Duodenal mucosa (tissue), 2 donors: ENCODE results near the gene PTP4A2.
A peak's percentile ranks its signal among the peaks of the same experiment; 100 is the strongest.

Experiments used
- H3K27ac ChIP-seq: one replicate; pipeline ENCODE4 v1.7.0; 2013; ENCODE audit warnings: low read depth, low read length
- H3K27me3 ChIP-seq, 2 donors: one replicate each; pipeline ENCODE4 v1.7.0; 2013; ENCODE audit warnings: low read length in 2 of 2, control low read depth in 1 of 2; ENCODE audit not compliant: insufficient read depth in 2 of 2, control insufficient read depth in 1 of 2
- H3K36me3 ChIP-seq, 2 donors: one replicate each; pipeline ENCODE4 v1.7.0; 2013; ENCODE audit warnings: low read length in 2 of 2, control low read depth in 1 of 2; ENCODE audit not compliant: insufficient read depth in 2 of 2, control insufficient read depth in 1 of 2
- H3K4me1 ChIP-seq, 2 donors: one replicate each; pipeline ENCODE4 v1.7.0; 2013; ENCODE audit warnings: low read length in 2 of 2, control low read depth in 1 of 2; ENCODE audit not compliant: insufficient read depth in 2 of 2, control insufficient read depth in 1 of 2
- H3K4me3 ChIP-seq, 2 donors: one replicate each; pipeline ENCODE4 v1.7.0; 2013; ENCODE audit warnings: low read length in 2 of 2, low read depth in 1 of 2
- H3K9ac ChIP-seq, 2 donors: one replicate each; pipeline ENCODE4 v1.7.0; 2013; ENCODE audit warnings: low read length in 2 of 2, low read depth in 1 of 2
- H3K9me3 ChIP-seq, 2 donors: one replicate each; pipeline ENCODE4 v1.7.0; 2013; ENCODE audit warnings: low read length in 2 of 2, control low read depth in 1 of 2; ENCODE audit not compliant: control insufficient read depth in 1 of 2

Gene PTP4A2

DNA sequence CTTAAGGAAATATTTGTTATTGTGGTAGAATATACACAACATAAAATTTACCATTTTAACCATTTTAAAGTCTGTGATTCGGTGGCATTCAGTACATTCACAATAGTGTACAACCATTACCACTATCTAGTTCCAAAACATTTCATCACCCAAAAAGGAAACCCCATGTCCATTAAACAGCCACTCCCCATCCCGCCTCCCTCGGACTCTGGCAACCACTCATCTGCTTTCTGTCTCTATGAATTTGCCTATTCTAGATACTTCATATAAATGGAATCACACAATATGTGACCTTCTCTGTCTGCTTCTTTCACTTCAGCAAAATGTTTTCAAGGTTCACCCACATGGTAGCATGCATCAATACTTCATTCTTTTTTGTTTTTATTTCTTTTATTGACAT is 51.3 kb downstream of the PTP4A2 start:
- no peak overlapping the region for H3K4me3 ChIP-seq
- no peak overlapping the region for H3K27ac ChIP-seq
- no peaks in the 10 kb centered on the region for H3K27me3 ChIP-seq
- no peaks in the 10 kb centered on the region for H3K9me3 ChIP-seq
- H3K36me3 ChIP-seq = no peaks in the 10 kb centered on the region
- H3K4me1 ChIP-seq = peaks cover 10 to 11% of the 10 kb centered on the region in 2 donors
- no peak overlapping the region for H3K9ac ChIP-seq

DNA sequence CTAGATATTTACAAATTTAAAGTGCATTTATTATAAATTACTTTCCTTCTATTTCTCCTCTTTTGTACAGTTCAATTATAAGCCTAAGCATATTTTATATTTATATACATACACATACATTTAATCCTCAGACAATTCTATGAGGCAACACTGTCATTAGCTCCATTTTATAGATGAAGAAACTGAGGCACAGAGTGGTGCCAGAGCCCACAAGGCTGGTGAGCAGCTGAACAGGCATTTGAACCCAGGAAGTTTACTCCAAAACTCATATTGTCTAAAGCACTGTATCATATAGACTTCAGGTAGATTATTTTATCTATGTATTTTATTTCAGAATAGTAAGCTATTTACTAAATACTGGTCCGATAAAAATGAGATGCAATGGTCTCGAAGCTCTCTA is 52.3 kb downstream of the PTP4A2 start:
- no peak overlapping the region for H3K4me3 ChIP-seq
- no peak overlapping the region for H3K27ac ChIP-seq
- no peaks in the 10 kb centered on the region for H3K27me3 ChIP-seq
- no peaks in the 10 kb centered on the region for H3K36me3 ChIP-seq
- no peaks in the 10 kb centered on the region for H3K9me3 ChIP-seq
- peaks cover 19 to 21% of the 10 kb centered on the region in 2 donors for H3K4me1 ChIP-seq
- no peak overlapping the region for H3K9ac ChIP-seq

DNA sequence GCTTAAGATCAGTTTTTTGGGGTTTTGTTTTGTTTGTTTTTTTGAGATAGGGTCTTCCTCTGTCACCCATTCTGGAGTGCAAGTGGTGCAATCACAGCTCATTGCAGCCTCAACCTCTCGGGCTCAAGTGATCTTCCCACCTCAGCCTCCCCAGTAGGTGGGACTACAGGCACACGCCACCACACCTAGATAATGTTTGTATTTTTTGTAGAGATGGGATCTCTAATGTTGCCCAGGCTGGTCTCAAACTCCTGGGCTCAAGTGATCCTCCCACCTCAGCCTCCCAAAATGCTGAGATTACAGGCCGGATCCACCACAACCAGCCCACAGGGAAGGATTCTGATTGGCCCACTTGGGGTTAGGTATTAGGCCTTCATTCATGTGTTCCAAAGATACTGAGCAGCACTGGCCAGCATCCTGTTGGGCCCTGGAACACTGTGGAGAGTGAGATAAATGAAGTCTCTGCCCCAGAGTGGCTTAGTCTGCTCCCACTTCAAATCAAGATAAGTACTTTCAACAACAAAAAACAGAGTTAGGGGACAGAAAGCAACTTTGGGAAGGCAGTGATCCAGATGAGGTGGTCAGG is 54.7 kb downstream of the PTP4A2 start:
- Histone ChIP-seq H3K4me3 (no peak overlapping the region), H3K9me3 (no peaks in the 10 kb centered on the region), H3K27ac (no peak overlapping the region), H3K4me1 (peaks cover 14 to 20% of the 10 kb centered on the region in 2 donors), H3K36me3 (no peaks in the 10 kb centered on the region), H3K9ac (no peak overlapping the region), H3K27me3 (no peaks in the 10 kb centered on the region)

DNA sequence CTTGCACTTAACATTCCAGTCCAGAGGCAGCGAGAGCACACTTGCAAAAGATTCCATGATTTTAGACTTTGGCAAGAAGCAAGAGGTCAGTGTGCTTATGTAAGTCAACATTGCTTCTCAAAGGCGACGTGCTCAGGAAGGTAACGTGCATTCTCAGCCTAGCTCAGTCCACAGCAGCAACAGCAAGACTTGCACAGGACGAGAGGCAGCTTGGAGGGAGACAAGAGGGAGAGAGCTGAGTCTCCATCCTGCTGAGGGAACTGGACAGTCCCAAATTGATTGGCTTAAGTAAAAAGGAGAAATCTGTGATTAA is 56.5 kb downstream of the PTP4A2 start:
- Histone ChIP-seq H3K27me3 (no peaks in the 10 kb centered on the region), H3K27ac (no peak overlapping the region), H3K4me1 (peaks cover 14 to 21% of the 10 kb centered on the region in 2 donors), H3K9me3 (no peaks in the 10 kb centered on the region), H3K4me3 (no peak overlapping the region), H3K36me3 (no peaks in the 10 kb centered on the region), H3K9ac (peak overlapping the region in 1 of 2 donors; percentile 12)

DNA sequence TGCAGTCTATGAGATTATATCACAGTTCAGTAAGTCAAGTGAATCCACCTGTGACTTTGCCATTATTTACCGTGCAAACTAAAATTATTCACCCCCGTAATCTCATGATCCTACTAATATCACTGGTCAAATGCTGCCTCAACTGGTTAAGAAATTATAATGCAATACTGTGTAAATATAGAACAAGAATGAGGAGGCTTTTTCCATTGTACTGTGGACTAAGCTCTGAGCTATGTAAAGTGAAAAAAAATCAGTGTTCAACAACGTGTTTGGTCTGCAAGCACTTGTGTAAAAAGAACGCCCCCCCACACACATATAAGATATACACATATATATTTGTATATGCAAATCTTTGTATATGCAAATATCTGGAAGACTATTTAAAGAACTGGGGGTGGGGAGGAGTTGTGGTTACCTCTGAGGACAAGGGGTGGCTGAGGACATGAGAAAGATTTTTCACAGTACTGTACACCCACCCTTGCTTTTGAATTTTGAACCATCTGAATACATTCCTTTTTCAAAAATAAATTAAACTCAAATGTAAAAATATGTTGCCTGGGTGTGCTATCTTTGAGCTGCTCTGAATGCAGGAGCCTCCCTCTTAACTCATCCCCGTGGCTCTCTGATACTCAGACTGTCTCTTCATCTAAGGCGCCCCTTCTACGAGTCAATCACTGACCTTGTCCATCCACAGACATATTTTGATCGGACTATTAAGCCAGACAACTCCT is 57.0 kb downstream of the PTP4A2 start:
- Histone ChIP-seq H3K4me3 (no peak overlapping the region), H3K4me1 (peaks cover 18 to 25% of the 10 kb centered on the region in 2 donors), H3K27me3 (no peaks in the 10 kb centered on the region), H3K9ac (peak overlapping the region in 1 of 2 donors; percentile 12), H3K36me3 (no peaks in the 10 kb centered on the region), H3K27ac (no peak overlapping the region), H3K9me3 (no peaks in the 10 kb centered on the region)

DNA sequence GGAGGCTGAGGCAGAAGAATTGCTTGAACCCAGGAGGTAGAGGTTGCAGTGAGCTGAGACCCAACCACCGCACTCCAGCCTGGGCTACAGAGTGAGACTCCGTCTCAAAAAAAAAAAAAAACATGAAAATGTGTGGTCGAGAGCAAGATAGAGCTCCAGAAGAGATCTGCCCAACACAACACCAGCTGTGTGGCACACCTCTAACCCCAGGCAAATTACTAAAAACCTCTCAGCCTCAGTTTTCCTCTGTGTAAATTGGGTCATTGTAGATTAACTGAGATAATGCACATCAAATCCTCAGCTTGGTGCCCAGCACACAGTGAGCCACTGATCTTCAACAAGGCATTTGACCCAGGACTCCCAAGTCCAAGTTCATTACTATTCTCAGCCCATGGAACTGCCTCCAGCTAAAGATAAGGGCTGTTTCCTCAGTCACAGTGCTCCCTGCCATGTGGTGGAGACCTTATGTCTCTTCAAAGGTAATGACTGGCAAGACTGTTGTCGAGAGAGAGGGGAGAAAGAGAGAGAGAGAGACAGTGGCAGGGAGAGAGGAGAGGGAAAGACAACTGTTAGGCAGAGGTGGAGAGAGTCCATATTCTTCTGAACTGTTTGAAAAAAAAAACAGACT is 58.1 kb downstream of the PTP4A2 start:
- no peaks in the 10 kb centered on the region for H3K27me3 ChIP-seq
- no peak overlapping the region for H3K27ac ChIP-seq
- no peaks in the 10 kb centered on the region for H3K9me3 ChIP-seq
- peaks cover 18 to 25% of the 10 kb centered on the region in 2 donors for H3K4me1 ChIP-seq
- no peaks in the 10 kb centered on the region for H3K36me3 ChIP-seq
- H3K9ac ChIP-seq = no peak overlapping the region
- no peak overlapping the region for H3K4me3 ChIP-seq

DNA sequence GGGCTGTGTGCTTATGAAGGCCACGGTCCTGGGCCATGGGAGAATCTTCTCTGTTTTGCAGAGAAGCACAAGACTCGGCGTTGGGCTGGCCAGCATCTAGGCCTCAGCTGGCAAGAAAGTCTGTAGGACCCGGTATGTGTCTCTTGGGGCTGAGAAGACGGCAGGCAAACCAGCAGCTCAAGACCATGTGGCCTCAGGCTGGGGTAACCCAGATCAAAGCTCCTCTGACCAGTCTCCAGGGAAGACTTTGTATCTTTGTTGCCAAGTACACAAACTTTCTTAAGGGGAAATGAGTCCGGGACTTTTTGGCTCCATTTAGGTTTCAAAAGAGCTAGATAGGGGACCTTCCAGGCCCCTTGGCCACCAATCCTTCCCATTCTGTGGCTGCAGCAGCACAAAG is 60.1 kb downstream of the PTP4A2 start:
- no peaks in the 10 kb centered on the region for H3K36me3 ChIP-seq
- H3K27ac ChIP-seq = no peak overlapping the region
- no peaks in the 10 kb centered on the region for H3K9me3 ChIP-seq
- H3K27me3 ChIP-seq = no peaks in the 10 kb centered on the region
- H3K4me3 ChIP-seq = no peak overlapping the region
- H3K9ac ChIP-seq = no peak overlapping the region
- H3K4me1 ChIP-seq = peaks cover 18 to 25% of the 10 kb centered on the region in 2 donors

DNA sequence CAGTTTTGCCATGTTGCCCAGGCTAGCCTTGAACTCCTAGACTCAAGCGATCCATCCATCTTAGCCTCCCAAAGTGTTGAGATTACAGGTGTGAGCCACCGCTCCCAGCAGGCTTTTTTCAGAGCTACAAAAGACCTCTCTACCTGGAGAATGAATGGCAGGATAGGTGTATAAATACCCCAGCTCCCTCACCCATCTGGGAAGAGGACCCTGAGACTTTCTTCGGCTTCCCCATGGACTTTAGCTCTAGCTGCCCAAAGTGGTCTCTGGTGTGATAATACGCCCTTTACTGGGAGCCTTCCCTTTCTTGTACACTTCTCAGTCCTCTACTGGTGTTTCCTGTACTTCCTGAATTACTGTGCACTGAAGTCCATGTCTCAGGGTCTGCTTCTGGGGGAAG is 60.6 kb downstream of the PTP4A2 start:
- Histone ChIP-seq H3K27ac (no peak overlapping the region), H3K4me3 (no peak overlapping the region), H3K36me3 (no peaks in the 10 kb centered on the region), H3K9ac (no peak overlapping the region), H3K27me3 (no peaks in the 10 kb centered on the region), H3K4me1 (peaks cover 18 to 25% of the 10 kb centered on the region in 2 donors), H3K9me3 (no peaks in the 10 kb centered on the region)

DNA sequence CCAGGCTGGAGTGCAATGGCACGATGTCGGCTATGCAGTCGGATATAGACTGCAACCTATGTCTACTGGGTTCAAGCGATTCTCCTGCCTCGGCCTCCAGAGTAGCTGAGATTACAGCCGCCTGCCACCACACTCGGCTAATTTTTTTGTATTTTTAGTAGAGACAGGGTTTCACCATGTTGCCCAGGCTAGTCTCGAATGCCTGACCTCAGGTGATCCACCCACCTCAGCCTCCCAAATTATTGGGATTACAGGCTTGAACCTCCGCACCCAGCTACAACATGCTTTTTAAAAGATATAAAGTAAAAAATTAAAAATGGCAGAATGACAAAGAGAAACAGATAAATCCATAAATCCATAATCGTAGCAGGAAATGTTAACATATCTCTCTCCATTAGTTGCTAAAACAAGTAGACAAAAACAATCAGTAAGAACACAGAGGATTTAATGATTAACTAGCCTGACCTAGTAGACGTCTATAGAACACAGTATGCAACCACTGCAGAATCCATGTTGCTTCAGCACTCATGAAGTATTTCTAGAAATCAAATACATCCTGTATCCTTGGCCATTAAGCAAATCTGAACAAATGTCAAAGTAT is 62.4 kb downstream of the PTP4A2 start:
- H3K4me3 ChIP-seq = no peak overlapping the region
- H3K4me1 ChIP-seq = peaks cover 8 to 16% of the 10 kb centered on the region in 2 donors
- H3K9me3 ChIP-seq = no peaks in the 10 kb centered on the region
- H3K27me3 ChIP-seq = no peaks in the 10 kb centered on the region
- no peaks in the 10 kb centered on the region for H3K36me3 ChIP-seq
- no peak overlapping the region for H3K27ac ChIP-seq
- H3K9ac ChIP-seq = no peak overlapping the region

DNA sequence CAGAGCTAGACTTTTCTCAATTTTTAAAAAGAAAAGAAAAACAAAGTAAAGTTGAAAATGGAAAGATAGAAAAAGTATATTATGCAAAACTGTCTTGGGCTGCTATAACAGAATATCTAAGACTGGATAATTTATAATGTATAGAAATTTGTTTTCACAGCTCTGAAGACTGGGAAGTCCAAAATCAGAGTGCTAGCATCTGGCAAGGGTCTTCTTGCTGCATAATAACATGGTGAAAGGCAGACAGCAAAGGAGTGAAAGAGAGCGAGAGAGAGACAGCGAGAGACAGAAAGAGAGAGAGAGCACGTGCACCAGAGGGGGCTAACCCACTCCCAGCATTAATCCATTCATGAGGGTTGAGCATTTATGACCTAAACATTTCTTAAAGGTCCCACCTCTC is 63.2 kb downstream of the PTP4A2 start:
- Histone ChIP-seq H3K4me1 (peaks cover 4 to 8% of the 10 kb centered on the region in 2 donors), H3K4me3 (no peak overlapping the region), H3K27me3 (no peaks in the 10 kb centered on the region), H3K36me3 (no peaks in the 10 kb centered on the region), H3K9me3 (no peaks in the 10 kb centered on the region), H3K27ac (no peak overlapping the region), H3K9ac (no peak overlapping the region)
